Bronchial epithelial cell (primary cell): ENCODE results near the gene RNASE1. TPM values are rescaled to one million over a fixed set of nuclear protein-coding genes. Genes with fewer than 3 reads are reported as not detected.
A peak's percentile ranks its signal among the peaks of the same experiment; 100 is the strongest.
"Not testable (repeated sequence)": the region's sequence is repeated elsewhere in the genome, so short reads cannot be mapped to it uniquely, and the experiment has no call there.

Experiments used
- DNase-seq: peaks from one replicate; pipeline ENCODE4 v3.0.0-alpha.2; 2010; ENCODE audit warnings: low read depth
- FAIRE-seq: peaks from 2 replicates; lab custom pipeline; 2011; peaks lifted over from hg19 to GRCh38; lab: Jason Lieb, UNC
- H3K27me3 ChIP-seq: 2 replicates; pipeline ENCODE4 v1.5.1; 2011; ENCODE audit warnings: low read length; ENCODE audit not compliant: control insufficient read depth, insufficient read depth
- H3K36me3 ChIP-seq: 2 replicates; pipeline ENCODE4 v1.5.1; 2011; ENCODE audit warnings: low read length; ENCODE audit not compliant: control insufficient read depth, insufficient read depth
- H3K4me3 ChIP-seq: 2 replicates; pipeline ENCODE4 v1.5.1; 2011; ENCODE audit warnings: mild to moderate bottlenecking, low read depth, low read length, control low read depth
- total RNA-seq: library from RNA; depleted of rRNA; stranded (reverse); fragments of >200 nt; gene quantifications from 2 replicates; pipeline ENCODE4 v1.2.1, GENCODE V29; 2014
- TF ChIP-seq, protein P1 (sequence below): IDR thresholded peaks from 2 replicates; pipeline ENCODE4 v1.5.1; 2011; ENCODE audit warnings: mild to moderate bottlenecking, moderate library complexity, low read length, control low read depth, inconsistent platforms; ENCODE audit not compliant: insufficient read depth, severe bottlenecking

Gene RNASE1
- total RNA-seq, 1 donor from 2014 or later = not detected

GRCh38 chr14:20823859-20824258 lies 21.2 kb upstream of the RNASE1 start:
- H3K4me3 ChIP-seq = no peak overlapping the region
- DNase-seq (no peak), FAIRE-seq (no peak)
- no peaks in the 10 kb centered on the region for H3K27me3 ChIP-seq
- TF ChIP-seq, protein P1, sequence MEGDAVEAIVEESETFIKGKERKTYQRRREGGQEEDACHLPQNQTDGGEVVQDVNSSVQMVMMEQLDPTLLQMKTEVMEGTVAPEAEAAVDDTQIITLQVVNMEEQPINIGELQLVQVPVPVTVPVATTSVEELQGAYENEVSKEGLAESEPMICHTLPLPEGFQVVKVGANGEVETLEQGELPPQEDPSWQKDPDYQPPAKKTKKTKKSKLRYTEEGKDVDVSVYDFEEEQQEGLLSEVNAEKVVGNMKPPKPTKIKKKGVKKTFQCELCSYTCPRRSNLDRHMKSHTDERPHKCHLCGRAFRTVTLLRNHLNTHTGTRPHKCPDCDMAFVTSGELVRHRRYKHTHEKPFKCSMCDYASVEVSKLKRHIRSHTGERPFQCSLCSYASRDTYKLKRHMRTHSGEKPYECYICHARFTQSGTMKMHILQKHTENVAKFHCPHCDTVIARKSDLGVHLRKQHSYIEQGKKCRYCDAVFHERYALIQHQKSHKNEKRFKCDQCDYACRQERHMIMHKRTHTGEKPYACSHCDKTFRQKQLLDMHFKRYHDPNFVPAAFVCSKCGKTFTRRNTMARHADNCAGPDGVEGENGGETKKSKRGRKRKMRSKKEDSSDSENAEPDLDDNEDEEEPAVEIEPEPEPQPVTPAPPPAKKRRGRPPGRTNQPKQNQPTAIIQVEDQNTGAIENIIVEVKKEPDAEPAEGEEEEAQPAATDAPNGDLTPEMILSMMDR = no peak
- no peaks in the 10 kb centered on the region for H3K36me3 ChIP-seq

- FAIRE-seq, DNase-seq, H3K36me3 ChIP-seq, H3K27me3 ChIP-seq, H3K4me3 ChIP-seq: not testable (repeated sequence)
Measured at GRCh38 chr14:20821521-20822108, 19.0 kb upstream of the RNASE1 start.

DNA sequence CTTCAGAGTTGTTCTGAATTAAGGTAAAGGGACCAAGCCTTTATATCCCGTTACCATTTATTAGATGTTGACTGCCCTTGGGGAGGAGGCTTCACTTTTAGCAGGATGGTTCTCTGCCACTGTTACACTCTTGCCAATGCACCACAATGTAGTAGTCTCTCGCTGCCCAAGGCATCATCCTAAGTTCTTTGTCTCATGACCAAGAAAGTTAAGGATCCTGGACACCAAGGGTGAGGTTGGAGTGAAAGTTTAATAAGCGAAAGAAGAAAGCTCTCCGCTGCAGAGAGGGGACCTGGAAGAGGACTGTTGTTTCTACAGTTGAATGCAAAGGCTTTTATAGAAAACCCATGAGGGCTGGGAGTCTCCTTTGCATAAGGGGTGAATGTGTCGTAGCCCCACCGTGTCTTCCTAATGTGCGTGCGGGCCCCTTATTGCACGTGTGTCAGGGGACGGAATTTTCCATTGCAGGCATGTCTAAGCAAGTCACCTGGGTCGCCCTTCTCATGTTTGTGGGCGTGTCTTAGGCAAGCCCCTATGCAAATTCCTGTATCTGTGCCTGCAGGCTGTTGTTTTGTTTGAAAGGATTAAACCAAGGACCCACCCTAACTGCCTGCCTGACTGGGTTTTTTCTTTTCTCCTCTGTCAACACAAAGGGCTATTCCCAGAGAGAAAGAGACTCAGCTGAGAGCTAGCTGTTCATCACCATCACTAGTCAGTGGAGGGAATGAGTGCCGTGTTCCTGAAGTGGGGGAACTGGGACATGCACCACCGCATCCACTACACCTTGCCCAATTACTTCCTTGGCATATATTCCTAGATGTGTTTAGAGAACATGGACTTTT lies 17.6 kb upstream of the RNASE1 start:
- TF ChIP-seq, protein P1 = no peak
- DNase-seq (peak; percentile 12), FAIRE-seq (no peak)
- H3K36me3 ChIP-seq = no peaks in the 10 kb centered on the region
- H3K4me3 ChIP-seq = no peak overlapping the region
- no peaks in the 10 kb centered on the region for H3K27me3 ChIP-seq

DNA sequence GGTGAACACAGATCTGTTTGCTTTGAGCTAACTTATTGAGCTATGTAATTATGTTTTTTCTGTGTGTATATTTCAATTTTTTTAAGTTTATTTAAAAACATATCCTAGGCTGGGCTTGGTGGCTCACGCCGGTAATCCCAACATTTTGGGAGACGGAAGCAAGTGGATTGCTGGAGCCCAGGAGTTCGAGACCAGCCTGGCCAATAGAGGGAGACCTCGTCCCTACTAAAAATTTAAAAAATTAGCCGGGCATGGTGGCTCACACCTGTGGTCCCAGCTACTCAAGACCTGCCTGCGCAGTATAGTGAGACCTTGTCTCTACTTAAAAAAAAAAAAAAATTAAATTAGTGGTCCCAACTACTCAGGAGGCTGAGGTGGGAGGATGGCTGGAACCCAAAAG lies 16.2 kb upstream of the RNASE1 start:
- Histone ChIP-seq H3K36me3 (no peaks in the 10 kb centered on the region), H3K27me3 (no peaks in the 10 kb centered on the region), H3K4me3 (no peak overlapping the region)
- no peak for FAIRE-seq
- TF ChIP-seq, protein P1 = no peak
- no peak for DNase-seq

GRCh38 chr14:20815946-20816345 lies 13.3 kb upstream of the RNASE1 start:
- FAIRE-seq, DNase-seq, H3K27me3 ChIP-seq, H3K4me3 ChIP-seq, H3K36me3 ChIP-seq: not testable (repeated sequence)

GRCh38 chr14:20811986-20812975 lies 9.6 kb upstream of the RNASE1 start:
- TF ChIP-seq, protein P1 = no peak
- DNase-seq (no peak), FAIRE-seq (no peak)
- Histone ChIP-seq H3K36me3 (no peaks in the 10 kb centered on the region), H3K4me3 (no peak overlapping the region), H3K27me3 (peaks cover 2% of the 10 kb centered on the region)
